Fibroblast of mammary gland (primary cell): Measurements from ENCODE around the gene GPR55.

Experiments
- DNase-seq: peaks from one replicate; pipeline ENCODE4 v3.0.0-alpha.2; 2010; ENCODE audit warnings: low read depth
- H3K4me3 ChIP-seq: 2 replicates; pipeline ENCODE4 v1.5.1; 2011; ENCODE audit warnings: low read depth, mild to moderate bottlenecking, low read length, moderate library complexity; ENCODE audit not compliant: control insufficient read depth
- TF ChIP-seq, protein P1 (sequence below): conservative IDR thresholded peaks from 2 replicates; pipeline ENCODE4 v1.5.1; 2011; ENCODE audit warnings: low read depth, low read length, inconsistent platforms; ENCODE audit not compliant: control insufficient read depth, insufficient read depth

Gene GPR55

DNA sequence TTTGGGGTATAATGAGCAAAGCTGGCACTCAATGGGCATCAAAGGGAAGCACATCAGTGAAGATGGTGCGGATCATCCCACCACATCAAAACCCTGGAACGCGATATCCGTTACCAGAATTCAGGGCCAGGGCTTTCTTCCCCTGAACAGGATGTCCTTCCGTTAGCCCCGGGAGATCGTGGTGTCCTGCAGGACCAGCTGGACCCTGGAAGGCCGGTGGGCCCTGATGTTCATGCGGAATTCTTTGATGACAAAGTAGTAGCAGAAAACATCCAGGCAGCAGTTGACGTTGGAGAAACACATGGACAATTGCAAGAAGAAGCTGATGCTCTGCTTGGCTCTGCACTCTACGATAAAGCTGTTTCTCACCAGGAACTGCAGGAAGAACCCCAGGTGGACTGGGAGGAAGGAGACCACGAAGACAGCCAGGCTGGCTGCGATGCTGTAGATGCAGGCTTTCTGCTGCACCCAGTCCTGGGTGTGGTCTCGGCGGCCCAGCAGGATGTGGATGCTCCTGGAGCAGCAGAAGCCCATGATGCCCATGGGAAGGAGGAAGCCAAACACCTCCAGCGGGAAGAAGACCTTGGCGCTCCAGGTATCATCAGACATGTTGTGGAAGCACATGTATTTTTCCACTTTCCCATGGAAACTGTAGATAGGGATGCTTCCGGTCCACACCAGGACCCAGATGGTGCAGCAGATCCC is 15.0 kb downstream of the GPR55 start:
- no peak for DNase-seq
- TF ChIP-seq, protein P1, sequence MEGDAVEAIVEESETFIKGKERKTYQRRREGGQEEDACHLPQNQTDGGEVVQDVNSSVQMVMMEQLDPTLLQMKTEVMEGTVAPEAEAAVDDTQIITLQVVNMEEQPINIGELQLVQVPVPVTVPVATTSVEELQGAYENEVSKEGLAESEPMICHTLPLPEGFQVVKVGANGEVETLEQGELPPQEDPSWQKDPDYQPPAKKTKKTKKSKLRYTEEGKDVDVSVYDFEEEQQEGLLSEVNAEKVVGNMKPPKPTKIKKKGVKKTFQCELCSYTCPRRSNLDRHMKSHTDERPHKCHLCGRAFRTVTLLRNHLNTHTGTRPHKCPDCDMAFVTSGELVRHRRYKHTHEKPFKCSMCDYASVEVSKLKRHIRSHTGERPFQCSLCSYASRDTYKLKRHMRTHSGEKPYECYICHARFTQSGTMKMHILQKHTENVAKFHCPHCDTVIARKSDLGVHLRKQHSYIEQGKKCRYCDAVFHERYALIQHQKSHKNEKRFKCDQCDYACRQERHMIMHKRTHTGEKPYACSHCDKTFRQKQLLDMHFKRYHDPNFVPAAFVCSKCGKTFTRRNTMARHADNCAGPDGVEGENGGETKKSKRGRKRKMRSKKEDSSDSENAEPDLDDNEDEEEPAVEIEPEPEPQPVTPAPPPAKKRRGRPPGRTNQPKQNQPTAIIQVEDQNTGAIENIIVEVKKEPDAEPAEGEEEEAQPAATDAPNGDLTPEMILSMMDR = no peak
- H3K4me3 ChIP-seq = no peak overlapping the region

DNA sequence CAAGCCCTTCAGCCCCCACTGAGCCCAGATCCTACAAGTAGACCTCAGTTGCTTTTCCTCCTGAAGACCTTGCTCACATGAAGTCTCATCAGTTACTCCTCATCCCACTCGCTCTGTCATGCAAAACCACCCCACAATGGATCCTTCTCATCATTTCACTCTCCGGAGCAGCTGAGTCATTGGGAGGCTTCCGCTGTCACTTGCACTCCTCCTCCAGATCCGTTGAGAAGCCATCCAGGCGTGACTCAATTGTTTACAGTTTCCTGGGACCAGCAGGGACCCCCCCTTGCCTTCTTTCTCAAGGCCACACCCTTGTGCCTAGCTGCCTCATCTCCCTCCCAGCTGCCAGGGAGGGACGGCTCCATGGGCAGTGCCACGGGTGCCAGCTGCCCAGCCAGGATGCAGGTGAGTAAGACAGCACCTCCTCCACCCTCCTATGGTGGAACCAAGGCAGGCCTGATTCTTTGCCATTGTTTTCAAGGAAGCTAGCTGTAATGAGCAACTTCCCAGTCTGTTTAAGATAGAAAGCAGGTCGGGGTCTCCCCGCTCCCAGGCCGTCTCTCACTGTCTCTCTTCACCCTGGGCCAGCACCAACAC is 16.3 kb downstream of the GPR55 start:
- TF ChIP-seq, protein P1 = no peak
- DNase-seq = peak; percentile 92
- H3K4me3 ChIP-seq = no peak overlapping the region

DNA sequence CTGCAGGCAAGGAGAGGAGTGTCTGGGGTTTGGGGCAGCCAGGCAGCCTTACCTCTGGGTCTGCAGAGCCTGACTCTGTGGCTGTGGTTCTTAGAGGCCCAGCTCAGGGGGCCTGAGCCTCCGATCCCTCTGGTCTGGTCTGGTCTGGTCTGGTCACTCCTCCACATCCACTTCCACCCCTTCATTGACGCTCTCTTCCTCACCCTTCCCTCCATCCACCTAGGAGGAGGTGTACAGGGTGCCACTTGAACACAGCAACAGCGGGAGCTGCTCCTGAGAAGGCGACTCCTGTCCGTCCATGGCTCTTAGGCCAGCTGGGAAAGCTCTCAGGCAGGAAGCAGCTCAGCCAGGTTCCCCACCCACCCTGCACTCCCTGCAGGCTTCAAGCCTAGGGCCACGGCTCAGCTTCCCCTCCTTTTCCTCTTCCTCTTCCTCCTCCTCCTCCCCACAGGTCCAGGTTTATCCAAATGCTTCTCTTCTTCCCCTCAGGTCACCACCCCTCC is 16.9 kb downstream of the GPR55 start:
- TF ChIP-seq, protein P1 = no peak
- no peak overlapping the region for H3K4me3 ChIP-seq
- DNase-seq = no peak

DNA sequence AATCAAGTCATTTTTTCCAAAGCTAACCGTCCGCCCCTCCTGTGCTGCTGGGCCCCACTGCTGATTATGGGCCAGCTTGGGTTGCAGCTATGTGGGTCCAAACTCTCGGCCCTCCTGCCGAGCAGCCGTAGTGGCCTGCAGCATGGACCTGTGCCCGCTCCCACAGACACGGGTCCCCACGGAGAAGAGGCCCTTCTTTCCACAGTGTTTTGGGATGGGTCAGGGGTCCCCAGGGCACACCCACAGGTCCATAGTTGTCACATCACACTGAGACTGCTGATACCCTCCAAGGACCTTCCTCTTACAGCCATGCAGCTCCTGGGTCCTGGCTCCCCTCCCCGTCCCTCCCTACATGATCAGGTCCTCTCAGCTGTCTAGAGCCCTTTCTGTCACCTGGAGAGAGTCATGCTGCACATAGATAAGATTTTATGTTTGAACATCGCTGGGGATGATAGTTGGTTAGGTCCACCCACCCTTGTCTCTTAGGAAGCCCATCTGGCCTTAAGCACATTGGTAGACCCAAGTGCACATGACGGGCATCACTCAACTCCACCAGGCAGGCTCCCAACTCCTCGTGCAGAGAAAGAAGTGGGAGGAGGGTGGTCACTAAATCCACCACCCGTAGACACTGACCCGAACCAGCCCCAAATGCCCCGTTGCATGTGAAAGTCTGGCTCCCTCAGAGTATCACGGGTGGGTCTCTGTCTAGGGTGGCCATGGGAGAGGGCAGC is 17.5 kb downstream of the GPR55 start:
- TF ChIP-seq, protein P1 = no peak
- no peak overlapping the region for H3K4me3 ChIP-seq
- no peak for DNase-seq

DNA sequence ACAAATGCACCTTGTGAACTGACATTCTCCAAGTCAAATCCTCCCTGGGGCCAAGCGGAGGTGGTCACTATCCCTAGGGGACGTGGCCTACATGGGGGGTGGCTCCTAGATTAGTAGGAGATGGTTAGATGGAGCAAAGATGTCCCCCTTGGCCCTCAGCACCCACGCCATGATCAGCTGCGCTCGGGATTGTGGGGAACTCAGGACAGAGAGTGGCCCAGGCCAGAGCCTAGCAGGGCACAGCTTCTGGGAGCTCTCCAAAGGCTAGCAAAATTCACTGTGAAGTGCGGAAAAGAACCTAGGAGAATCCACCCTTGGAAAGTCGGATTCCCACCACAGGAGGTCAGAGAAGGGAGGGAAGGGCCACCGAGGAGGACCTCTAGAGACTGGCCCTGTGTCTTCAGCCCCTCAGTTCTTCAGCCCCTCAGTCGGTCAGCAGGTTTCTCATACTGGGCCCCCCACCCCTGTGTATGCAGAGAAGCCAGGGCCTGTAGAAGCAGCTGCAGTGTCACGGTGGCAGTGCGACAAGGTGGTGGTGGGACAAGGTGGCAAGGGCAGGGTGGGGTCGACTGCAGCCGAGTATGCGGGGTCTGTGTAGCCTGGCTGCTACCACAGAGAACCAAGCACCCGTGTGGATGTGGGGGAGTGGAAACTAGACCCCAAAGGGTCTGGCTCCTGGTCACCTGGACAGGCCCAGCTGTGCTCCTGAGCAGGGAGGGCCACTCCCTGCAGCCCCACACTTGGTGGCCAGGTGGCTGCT is 18.4 kb downstream of the GPR55 start:
- no peak for DNase-seq

More for the DNA sequence above, 18.4 kb downstream of the GPR55 start:
- TF ChIP-seq, protein P1 = no peak
- H3K4me3 ChIP-seq = no peak overlapping the region
